H9 (cell line): ENCODE measurements around the gene INPP5E. TPM values are rescaled to one million over a fixed set of nuclear protein-coding genes. Genes with fewer than 3 reads are reported as not detected.

Source experiments
- DNase-seq: peaks from one replicate; pipeline ENCODE4 v3.0.0-alpha.2; 2017
- H2AFZ ChIP-seq: one replicate; pipeline ENCODE4 v1.6.1; 2013; ENCODE audit warnings: mild to moderate bottlenecking, low read length, control low read depth, moderate library complexity
- H2AK5ac ChIP-seq: 2 replicates; pipeline ENCODE4 v1.6.1; 2013; ENCODE audit warnings: low read length, control low read depth, mixed read lengths; ENCODE audit not compliant: insufficient read length
- H2BK120ac ChIP-seq: one replicate; pipeline ENCODE4 v1.6.1; 2013; ENCODE audit warnings: low read depth, mild to moderate bottlenecking, low read length, control low read depth, inconsistent platforms; ENCODE audit not compliant: poor library complexity, severe bottlenecking
- H2BK12ac ChIP-seq: 2 replicates; pipeline ENCODE4 v1.6.1; 2013; ENCODE audit warnings: low read length, control low read depth, mixed read lengths, low read depth; ENCODE audit not compliant: insufficient read length
- H2BK15ac ChIP-seq: 2 replicates; pipeline ENCODE4 v1.6.1; 2013; ENCODE audit warnings: low read depth, low read length, control low read depth
- H2BK20ac ChIP-seq: one replicate; pipeline ENCODE4 v1.6.1; 2013; ENCODE audit warnings: low read depth, mild to moderate bottlenecking, low read length, control low read depth, inconsistent platforms; ENCODE audit not compliant: poor library complexity, severe bottlenecking
- H2BK5ac ChIP-seq: 2 replicates; pipeline ENCODE4 v1.6.1; 2013; ENCODE audit warnings: low read length, control low read depth, mixed read lengths; ENCODE audit not compliant: insufficient read length
- H3K14ac ChIP-seq: 2 replicates; pipeline ENCODE4 v1.6.1; 2013; ENCODE audit warnings: low read length, control low read depth; ENCODE audit not compliant: insufficient read depth
- H3K18ac ChIP-seq: 2 replicates; pipeline ENCODE4 v1.6.1; 2013; ENCODE audit warnings: low read depth, mild to moderate bottlenecking, mixed read lengths, low read length, control low read depth; ENCODE audit not compliant: insufficient read length
- H3K23ac ChIP-seq: 2 replicates; pipeline ENCODE4 v1.6.1; 2013; ENCODE audit warnings: low read length, control low read depth, mixed read lengths, low read depth; ENCODE audit not compliant: insufficient read length
- H3K23me2 ChIP-seq: 2 replicates; pipeline ENCODE4 v1.6.1; 2013; ENCODE audit warnings: low read depth, mild to moderate bottlenecking, mixed read lengths, low read length, control low read depth; ENCODE audit not compliant: insufficient read length, poor library complexity, severe bottlenecking
- H3K27ac ChIP-seq: 2 replicates; pipeline ENCODE4 v1.5.1; 2013; ENCODE audit warnings: low read length, control low read depth, mixed read lengths, low read depth; ENCODE audit not compliant: insufficient read length
- H3K27me3 ChIP-seq: 2 replicates; pipeline ENCODE4 v1.6.1; 2013; ENCODE audit warnings: low read length, control low read depth, inconsistent platforms; ENCODE audit not compliant: insufficient read depth
- H3K4ac ChIP-seq: 2 replicates; pipeline ENCODE4 v1.6.1; 2013; ENCODE audit warnings: low read depth, mild to moderate bottlenecking, control low read depth, inconsistent platforms, low read length, moderate library complexity
- H3K4me1 ChIP-seq: 2 replicates; pipeline ENCODE4 v1.6.1; 2013; ENCODE audit warnings: low read length, control low read depth, inconsistent platforms; ENCODE audit not compliant: insufficient read depth
- H3K4me2 ChIP-seq: 2 replicates; pipeline ENCODE4 v1.6.1; 2013; ENCODE audit warnings: low read length, control low read depth, mixed read lengths; ENCODE audit not compliant: insufficient read length, insufficient read depth
- H3K56ac ChIP-seq: 2 replicates; pipeline ENCODE4 v1.6.1; 2013; ENCODE audit warnings: low read depth, mild to moderate bottlenecking, mixed read lengths, low read length, control low read depth; ENCODE audit not compliant: insufficient read length
- H3K79me1 ChIP-seq: 2 replicates; pipeline ENCODE4 v1.6.1; 2013; ENCODE audit warnings: low read depth, mild to moderate bottlenecking, moderate library complexity, low read length, control low read depth, inconsistent platforms; ENCODE audit not compliant: insufficient read depth, poor library complexity, severe bottlenecking
- H3K79me2 ChIP-seq: 2 replicates; pipeline ENCODE4 v1.6.1; 2013; ENCODE audit warnings: low read length, control low read depth, inconsistent platforms; ENCODE audit not compliant: insufficient read depth
- H3K9ac ChIP-seq: 2 replicates; pipeline ENCODE4 v1.6.1; 2013; ENCODE audit warnings: low read length, control low read depth, mixed read lengths; ENCODE audit not compliant: insufficient read length; ENCODE audit errors: extremely low read depth
- H3K9me3 ChIP-seq: one replicate; pipeline ENCODE4 v1.6.1; 2013; ENCODE audit warnings: low read depth, low read length, inconsistent platforms; ENCODE audit not compliant: control insufficient read depth
- H3T11ph ChIP-seq: one replicate; pipeline ENCODE4 v1.6.1; 2013; ENCODE audit warnings: mild to moderate bottlenecking, low read length, control low read depth, inconsistent platforms
- H4K20me1 ChIP-seq: one replicate; pipeline ENCODE4 v1.6.1; 2013; ENCODE audit not compliant: control insufficient read depth, insufficient read length, insufficient read depth
- H4K5ac ChIP-seq: 2 replicates; pipeline ENCODE4 v1.6.1; 2013; ENCODE audit warnings: low read depth, mild to moderate bottlenecking, mixed read lengths, low read length, control low read depth; ENCODE audit not compliant: insufficient read length
- H4K8ac ChIP-seq: replicated peaks from 2 replicates; pipeline ENCODE4 v1.6.1; 2013; ENCODE audit warnings: low read length, control low read depth, mixed read lengths, low read depth; ENCODE audit not compliant: insufficient read length
- H4K91ac ChIP-seq: 2 replicates; pipeline ENCODE4 v1.6.1; 2013; ENCODE audit warnings: low read depth, mild to moderate bottlenecking, moderate library complexity, mixed read lengths, low read length, control low read depth; ENCODE audit not compliant: insufficient read length
- H3K27ac Mint-ChIP-seq, 3 experiments: 2 replicates in 2 of 3; 3 replicates in 1 of 3; pipeline ENCODE4 v1.8.0; 2020 to 2021; ENCODE audit warnings: mixed read lengths in 3 of 3, mild to moderate bottlenecking in 1 of 3, moderate library complexity in 1 of 3
- H3K27me3 Mint-ChIP-seq: 2 replicates; pipeline ENCODE4 v1.8.0; 2021; ENCODE audit warnings: low read depth, mild to moderate bottlenecking, moderate library complexity, mixed read lengths
- H3K36me3 Mint-ChIP-seq, 3 experiments: 2 replicates in 2 of 3; 3 replicates in 1 of 3; pipeline ENCODE4 v1.8.0; 2020 to 2021; ENCODE audit warnings: low read depth in 3 of 3, mixed read lengths in 3 of 3; ENCODE audit not compliant: insufficient read depth in 1 of 3
- H3K4me1 Mint-ChIP-seq, 2 experiments: 2 replicates each; pipeline ENCODE4 v1.8.0; 2020; ENCODE audit warnings: mixed read lengths in 2 of 2
- H3K4me3 Mint-ChIP-seq, 2 experiments: 2 replicates in 1 of 2; 3 replicates in 1 of 2; pipeline ENCODE4 v1.8.0; 2020 to 2021; ENCODE audit warnings: mild to moderate bottlenecking in 2 of 2, mixed read lengths in 2 of 2, moderate library complexity in 1 of 2
- H3K9me3 Mint-ChIP-seq, 2 experiments: 2 replicates in 1 of 2; 3 replicates in 1 of 2; pipeline ENCODE4 v1.8.0; 2020; ENCODE audit warnings: mild to moderate bottlenecking in 2 of 2, mixed read lengths in 2 of 2, moderate library complexity in 1 of 2
- CTCF ChIP-seq: fragments of 200-600 bp; sonication (generic); conservative IDR thresholded peaks from 3 replicates; pipeline ENCODE4 v1.8.0; 2021; ENCODE audit warnings: antibody characterized with exemption, mild to moderate bottlenecking
- WGBS: extraction: QIAGEN DNeasy Blood & Tissue Kit; methylation state at CpG from one replicate; pipeline ENCODE4 v1.1.7; 2013; ENCODE audit warnings: missing lambda C conversion rate, low lambda C conversion rate, mixed read lengths; ENCODE audit not compliant: insufficient read length; ENCODE audit errors: extremely low coverage; 5-methylcytosine and 5-hydroxymethylcytosine counted together
- total RNA-seq: library from RNA; stranded (reverse); gene quantifications from 2 replicates; pipeline ENCODE4 v1.2.1, GENCODE V29; 2021

The INPP5E gene
- total RNA-seq, 1 experiment from 2014 or later = 21.0 TPM

GRCh38 chr9:136395345-136396218 lies 44.1 kb downstream of the INPP5E start:
- no peak overlapping the region for H3K27ac ChIP-seq
- no peak overlapping the region for H3K23ac ChIP-seq
- no peak overlapping the region for H3T11ph ChIP-seq
- H2AFZ ChIP-seq = no peak overlapping the region
- no peak overlapping the region for H4K8ac ChIP-seq
- H3K18ac ChIP-seq = no peak overlapping the region
- no peak overlapping the region for H2BK20ac ChIP-seq
- no peak overlapping the region for H3K14ac ChIP-seq
- no peak overlapping the region for H3K4me3 Mint-ChIP-seq
- TF ChIP-seq CTCF = no peak
- peaks cover 7% of the 10 kb centered on the region for H3K79me1 ChIP-seq
- WGBS = no CpG with 5 or more reads among the region's 26 CpGs
- no peak overlapping the region for H2BK15ac ChIP-seq
- no peak overlapping the region for H4K91ac ChIP-seq
- H3K9me3 Mint-ChIP-seq = no peaks in the 10 kb centered on the region
- no peaks in the 10 kb centered on the region for H3K4me1 ChIP-seq
- H3K27me3 ChIP-seq = no peaks in the 10 kb centered on the region
- H3K79me2 ChIP-seq = peaks cover 12% of the 10 kb centered on the region; the same call in 1 of the 2 replicates
- peaks cover 6% of the 10 kb centered on the region for H3K23me2 ChIP-seq
- H3K27me3 Mint-ChIP-seq = no peaks in the 10 kb centered on the region
- peaks cover 10% of the 10 kb centered on the region in 2 experiments for H3K4me1 Mint-ChIP-seq
- H3K56ac ChIP-seq = no peak overlapping the region
- H2BK12ac ChIP-seq = no peak overlapping the region
- no peak overlapping the region for H3K27ac Mint-ChIP-seq
- no peaks in the 10 kb centered on the region for H3K9me3 ChIP-seq
- DNase-seq = no peak
- H2AK5ac ChIP-seq = no peak overlapping the region
- no peak overlapping the region for H3K9ac ChIP-seq
- no peak overlapping the region for H3K4ac ChIP-seq
- H3K36me3 Mint-ChIP-seq = peaks cover 31 to 65% (median 60%) of the 10 kb centered on the region in 3 experiments; a peak in 6 of 7 replicates
- no peak overlapping the region for H2BK5ac ChIP-seq
- H4K5ac ChIP-seq = no peak overlapping the region
- H3K4me2 ChIP-seq = no peak overlapping the region
- no peaks in the 10 kb centered on the region for H4K20me1 ChIP-seq
- H2BK120ac ChIP-seq = no peak overlapping the region
